ENCODE data around the gene ZNF560. TPM values are rescaled to one million over a fixed set of nuclear protein-coding genes. Genes with fewer than 3 reads are reported as not detected.

ZNF560 gene
- total and polyA plus RNA-seq, 2 of the 13 experiments (the other 11 are each of a cell fraction or from before 2014, with no cell fraction given): not detected

DNA sequence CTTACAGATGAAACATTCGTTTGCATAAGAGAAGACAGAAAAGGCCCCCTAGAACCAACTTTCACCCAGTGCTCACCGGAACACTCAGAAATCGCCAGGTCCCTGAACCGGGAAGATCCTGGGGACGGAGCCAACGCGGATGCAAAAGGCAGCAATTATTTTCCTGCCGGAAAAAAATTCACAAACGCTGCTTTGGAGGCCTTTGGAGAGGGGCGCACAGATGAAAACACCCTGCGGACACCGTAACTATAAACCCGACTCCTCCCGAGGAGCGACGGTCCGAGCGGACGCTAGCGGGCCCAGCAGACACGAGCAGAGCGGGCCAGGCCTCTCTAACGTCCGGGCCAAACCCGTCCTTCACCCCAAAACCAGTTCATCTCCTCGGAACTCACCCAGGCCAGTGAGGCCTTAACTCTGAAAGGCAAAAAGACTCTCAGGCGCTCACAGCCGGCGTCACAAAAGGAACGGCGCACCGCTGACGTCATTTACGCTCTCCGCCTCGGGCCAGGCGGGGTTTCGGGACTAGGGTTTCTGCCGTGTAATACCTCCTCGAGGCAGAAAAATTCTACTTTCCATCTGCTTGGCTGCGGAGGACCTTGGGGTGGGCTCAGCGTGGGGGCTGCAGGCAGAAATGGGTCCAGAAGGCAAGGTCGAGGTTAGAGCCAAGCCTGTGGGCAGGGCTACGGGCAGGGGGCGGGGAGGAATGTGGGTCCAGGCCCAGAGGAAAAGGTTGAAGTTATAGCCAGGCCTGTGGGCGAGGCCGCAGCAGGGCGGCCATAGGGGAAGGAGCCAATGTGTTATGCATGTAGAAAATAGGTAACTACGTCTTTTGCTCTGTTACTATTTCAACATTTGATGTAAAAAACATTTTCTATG is 40.0 kb upstream of the ZNF560 start, which contains the start of gene ZNF426 (continued):
- peak; percentile 89 for TF ChIP-seq HES4 (CRISPR knock-in tag; IDR thresholded peaks at IDR 0.05; ENCODE audit: borderline replicate concordance)
- peak; percentile 21; the same call in 1 of the 2 replicates for TF ChIP-seq RAD21 (CRISPR knock-in tag; IDR thresholded peaks at IDR 0.05)
- TF ChIP-seq ZNF605 (CRISPR knock-in tag; IDR thresholded peaks at IDR 0.05): peak; percentile 73; the same call in 1 of the 2 replicates
- TF ChIP-seq HMG20B (CRISPR knock-in tag; conservative IDR thresholded peaks at IDR 0.05): no peak
- TF ChIP-seq ZNF766 (CRISPR knock-in tag; IDR thresholded peaks at IDR 0.05; ENCODE audit: borderline replicate concordance): peak; percentile 88; the same call in 1 of the 2 replicates
- no peak for TF ChIP-seq ZNF724P (CRISPR knock-in tag; IDR thresholded peaks at IDR 0.05; ENCODE audit: borderline replicate concordance)
- no peak for TF ChIP-seq ZNF343 (CRISPR knock-in tag; IDR thresholded peaks at IDR 0.05)
- TF ChIP-seq, protein P1, sequence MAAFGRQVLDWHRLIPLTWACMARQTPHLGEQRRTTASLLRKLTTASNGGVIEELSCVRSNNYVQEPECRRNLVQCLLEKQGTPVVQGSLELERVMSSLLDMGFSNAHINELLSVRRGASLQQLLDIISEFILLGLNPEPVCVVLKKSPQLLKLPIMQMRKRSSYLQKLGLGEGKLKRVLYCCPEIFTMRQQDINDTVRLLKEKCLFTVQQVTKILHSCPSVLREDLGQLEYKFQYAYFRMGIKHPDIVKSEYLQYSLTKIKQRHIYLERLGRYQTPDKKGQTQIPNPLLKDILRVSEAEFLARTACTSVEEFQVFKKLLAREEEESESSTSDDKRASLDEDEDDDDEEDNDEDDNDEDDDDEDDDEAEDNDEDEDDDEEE (CRISPR knock-in tag; IDR thresholded peaks at IDR 0.05): 0 out of 2 replicates have a peak, but pooled peaks have one; percentile 60
- no peak for TF ChIP-seq POLR2AphosphoS2 (IDR thresholded peaks at IDR 0.05; ENCODE audit: low read depth, low read length)
- TF ChIP-seq, protein P2, sequence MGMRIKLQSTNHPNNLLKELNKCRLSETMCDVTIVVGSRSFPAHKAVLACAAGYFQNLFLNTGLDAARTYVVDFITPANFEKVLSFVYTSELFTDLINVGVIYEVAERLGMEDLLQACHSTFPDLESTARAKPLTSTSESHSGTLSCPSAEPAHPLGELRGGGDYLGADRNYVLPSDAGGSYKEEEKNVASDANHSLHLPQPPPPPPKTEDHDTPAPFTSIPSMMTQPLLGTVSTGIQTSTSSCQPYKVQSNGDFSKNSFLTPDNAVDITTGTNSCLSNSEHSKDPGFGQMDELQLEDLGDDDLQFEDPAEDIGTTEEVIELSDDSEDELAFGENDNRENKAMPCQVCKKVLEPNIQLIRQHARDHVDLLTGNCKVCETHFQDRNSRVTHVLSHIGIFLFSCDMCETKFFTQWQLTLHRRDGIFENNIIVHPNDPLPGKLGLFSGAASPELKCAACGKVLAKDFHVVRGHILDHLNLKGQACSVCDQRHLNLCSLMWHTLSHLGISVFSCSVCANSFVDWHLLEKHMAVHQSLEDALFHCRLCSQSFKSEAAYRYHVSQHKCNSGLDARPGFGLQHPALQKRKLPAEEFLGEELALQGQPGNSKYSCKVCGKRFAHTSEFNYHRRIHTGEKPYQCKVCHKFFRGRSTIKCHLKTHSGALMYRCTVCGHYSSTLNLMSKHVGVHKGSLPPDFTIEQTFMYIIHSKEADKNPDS (CRISPR knock-in tag; IDR thresholded peaks at IDR 0.05): peak; percentile 70; the same call in 1 of the 2 replicates
- TF ChIP-seq, protein P3, sequence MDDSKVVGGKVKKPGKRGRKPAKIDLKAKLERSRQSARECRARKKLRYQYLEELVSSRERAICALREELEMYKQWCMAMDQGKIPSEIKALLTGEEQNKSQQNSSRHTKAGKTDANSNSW (CRISPR knock-in tag; IDR thresholded peaks at IDR 0.05; ENCODE audit: borderline replicate concordance): 0 out of 2 replicates have a peak, but pooled peaks have one; percentile 70
- TF ChIP-seq SIX4 (CRISPR knock-in tag; IDR thresholded peaks at IDR 0.05): no peak; the same call in 1 of the 2 replicates
- peak; percentile 58; the same call in 1 of the 2 replicates for TF ChIP-seq MYC (CRISPR knock-in tag; IDR thresholded peaks at IDR 0.05; ENCODE audit: borderline replicate concordance)
- TF ChIP-seq, protein P4, sequence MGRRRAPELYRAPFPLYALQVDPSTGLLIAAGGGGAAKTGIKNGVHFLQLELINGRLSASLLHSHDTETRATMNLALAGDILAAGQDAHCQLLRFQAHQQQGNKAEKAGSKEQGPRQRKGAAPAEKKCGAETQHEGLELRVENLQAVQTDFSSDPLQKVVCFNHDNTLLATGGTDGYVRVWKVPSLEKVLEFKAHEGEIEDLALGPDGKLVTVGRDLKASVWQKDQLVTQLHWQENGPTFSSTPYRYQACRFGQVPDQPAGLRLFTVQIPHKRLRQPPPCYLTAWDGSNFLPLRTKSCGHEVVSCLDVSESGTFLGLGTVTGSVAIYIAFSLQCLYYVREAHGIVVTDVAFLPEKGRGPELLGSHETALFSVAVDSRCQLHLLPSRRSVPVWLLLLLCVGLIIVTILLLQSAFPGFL (CRISPR knock-in tag; IDR thresholded peaks at IDR 0.05): no peak
- TF ChIP-seq, protein P5, sequence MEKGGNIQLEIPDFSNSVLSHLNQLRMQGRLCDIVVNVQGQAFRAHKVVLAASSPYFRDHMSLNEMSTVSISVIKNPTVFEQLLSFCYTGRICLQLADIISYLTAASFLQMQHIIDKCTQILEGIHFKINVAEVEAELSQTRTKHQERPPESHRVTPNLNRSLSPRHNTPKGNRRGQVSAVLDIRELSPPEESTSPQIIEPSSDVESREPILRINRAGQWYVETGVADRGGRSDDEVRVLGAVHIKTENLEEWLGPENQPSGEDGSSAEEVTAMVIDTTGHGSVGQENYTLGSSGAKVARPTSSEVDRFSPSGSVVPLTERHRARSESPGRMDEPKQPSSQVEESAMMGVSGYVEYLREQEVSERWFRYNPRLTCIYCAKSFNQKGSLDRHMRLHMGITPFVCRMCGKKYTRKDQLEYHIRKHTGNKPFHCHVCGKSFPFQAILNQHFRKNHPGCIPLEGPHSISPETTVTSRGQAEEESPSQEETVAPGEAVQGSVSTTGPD (CRISPR knock-in tag; IDR thresholded peaks at IDR 0.05): no peak; the same call in 1 of the 2 replicates
- TF ChIP-seq, protein P6, sequence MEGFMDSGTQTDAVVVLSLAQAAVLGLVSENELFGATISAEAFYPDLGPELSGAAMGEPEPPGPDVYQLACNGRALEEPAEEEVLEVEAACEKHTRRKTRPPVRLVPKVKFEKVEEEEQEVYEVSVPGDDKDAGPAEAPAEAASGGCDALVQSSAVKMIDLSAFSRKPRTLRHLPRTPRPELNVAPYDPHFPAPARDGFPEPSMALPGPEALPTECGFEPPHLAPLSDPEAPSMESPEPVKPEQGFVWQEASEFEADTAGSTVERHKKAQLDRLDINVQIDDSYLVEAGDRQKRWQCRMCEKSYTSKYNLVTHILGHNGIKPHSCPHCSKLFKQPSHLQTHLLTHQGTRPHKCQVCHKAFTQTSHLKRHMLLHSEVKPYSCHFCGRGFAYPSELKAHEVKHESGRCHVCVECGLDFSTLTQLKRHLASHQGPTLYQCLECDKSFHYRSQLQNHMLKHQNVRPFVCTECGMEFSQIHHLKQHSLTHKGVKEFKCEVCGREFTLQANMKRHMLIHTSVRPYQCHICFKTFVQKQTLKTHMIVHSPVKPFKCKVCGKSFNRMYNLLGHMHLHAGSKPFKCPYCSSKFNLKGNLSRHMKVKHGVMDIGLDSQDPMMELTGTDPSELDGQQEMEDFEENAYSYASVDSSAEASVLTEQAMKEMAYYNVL (CRISPR knock-in tag; IDR thresholded peaks at IDR 0.05; ENCODE audit: borderline replicate concordance): peak; percentile 51; the same call in 1 of the 2 replicates
- TF ChIP-seq RBFOX2 (IDR thresholded peaks at IDR 0.05; ENCODE audit: low read depth, low read length): peak; percentile 68
- TF ChIP-seq ZNF382 (CRISPR knock-in tag; IDR thresholded peaks at IDR 0.05; ENCODE audit: borderline replicate concordance): no peak
- 0 out of 2 replicates have a peak, but pooled peaks have one; percentile 44 for TF ChIP-seq ZNF543 (CRISPR knock-in tag; IDR thresholded peaks at IDR 0.05)
